GM12878 (cell line): Measurements from ENCODE around the gene SLC34A3. TPM values are rescaled to one million over a fixed set of nuclear protein-coding genes. Genes with fewer than 3 reads are reported as not detected.

Experiments
- CEBPB ChIP-seq, 2 experiments: fragments of 150-350 bp in 1 of 2; IDR thresholded peaks; 2 replicates each; pipeline ENCODE4 v1.6.1; 2012 to 2014; ENCODE audit warnings: low read depth in 2 of 2, low read length in 2 of 2, borderline replicate concordance in 1 of 2, inconsistent platforms in 1 of 2
- CHD4 ChIP-seq: fragments of 200-600 bp; sonication (generic); IDR thresholded peaks from 2 replicates; pipeline ENCODE4 v1.6.1; 2016; ENCODE audit warnings: mild to moderate bottlenecking
- CREM ChIP-seq: IDR thresholded peaks from 2 replicates; pipeline ENCODE4 v1.6.1; 2014; ENCODE audit warnings: antibody characterized with exemption, low read depth
- E2F4 ChIP-seq: IDR thresholded peaks from 2 replicates; pipeline ENCODE4 v1.6.1; 2012; ENCODE audit warnings: low read depth, low read length, improper control_type of control experiment
- E4F1 ChIP-seq: fragments of 450-650 bp; IDR thresholded peaks from 2 replicates; pipeline ENCODE4 v1.6.1; 2018; ENCODE audit warnings: borderline replicate concordance, mild to moderate bottlenecking; ENCODE audit not compliant: partially characterized antibody
- ESRRA ChIP-seq: IDR thresholded peaks from 2 replicates; pipeline ENCODE4 v1.6.1; 2012; ENCODE audit warnings: mild to moderate bottlenecking, low read length, improper control_type of control experiment
- MLLT1 ChIP-seq: fragments of 450-650 bp; IDR thresholded peaks from 2 replicates; pipeline ENCODE4 v1.6.1; 2016; ENCODE audit warnings: mild to moderate bottlenecking
- MTA2 ChIP-seq: fragments of 450-650 bp; IDR thresholded peaks from 2 replicates; pipeline ENCODE4 v1.6.1; 2016; ENCODE audit warnings: low read depth, mild to moderate bottlenecking, moderate library complexity
- MYB ChIP-seq: fragments of 150-350 bp; IDR thresholded peaks from 2 replicates; pipeline ENCODE4 v1.6.1; 2014; ENCODE audit warnings: mild to moderate bottlenecking, low read depth, low read length, borderline replicate concordance
- NFXL1 ChIP-seq: fragments of 450-650 bp; IDR thresholded peaks from 2 replicates; pipeline ENCODE4 v1.6.1; 2017; ENCODE audit warnings: antibody characterized with exemption, mild to moderate bottlenecking, borderline replicate concordance
- PAX5 ChIP-seq: IDR thresholded peaks from 2 replicates; pipeline ENCODE4 v1.6.1; 2011; ENCODE audit warnings: low read depth, low read length, borderline replicate concordance
- POLR2A ChIP-seq: IDR thresholded peaks from 2 replicates; pipeline ENCODE4 v1.6.1; 2011; ENCODE audit warnings: low read depth, mild to moderate bottlenecking, low read length
- RELA ChIP-seq: fragments of 450-650 bp; IDR thresholded peaks from 2 replicates; pipeline ENCODE4 v1.8.0; 2014; ENCODE audit warnings: borderline replicate concordance; ENCODE audit not compliant: partially characterized antibody
- SPI1 ChIP-seq: IDR thresholded peaks from 2 replicates; pipeline ENCODE4 v1.6.1; 2011; ENCODE audit warnings: low read depth, mild to moderate bottlenecking, low read length, moderate library complexity, borderline replicate concordance; ENCODE audit not compliant: insufficient read depth
- YBX1 ChIP-seq: fragments of 450-650 bp; IDR thresholded peaks from 2 replicates; pipeline ENCODE4 v1.6.1; 2016; ENCODE audit warnings: antibody characterized with exemption
- ZSCAN29 ChIP-seq: fragments of 450-650 bp; IDR thresholded peaks from 2 replicates; pipeline ENCODE4 v1.6.1; 2017; ENCODE audit warnings: mild to moderate bottlenecking, moderate library complexity
- ZZZ3 ChIP-seq: IDR thresholded peaks from 2 replicates; pipeline ENCODE4 v1.6.1; 2011; ENCODE audit warnings: low read depth; ENCODE audit not compliant: control insufficient read depth, insufficient read length
- polyA plus RNA-seq, 11 experiments: library from polyadenylated mRNA; depleted of rRNA in 4 of 11; unstranded in 6 of 11; stranded (reverse) in 5 of 11; fragments of >200 nt; fragmentation: Nextera tagmentation in 4 of 11; fragmentation: Illumina TruSeq in 1 of 11; extraction: Ambion mirVana in 4 of 11; extraction: Trizol in 1 of 11; gene quantifications; 1 replicate in 1 of 11; 2 replicates in 10 of 11; pipeline versions ENCODE4 v1.2.1 to v1.2.3, GENCODE V29; 2011 to 2016; ENCODE audit warnings: inconsistent platforms in 2 of 11, missing spikeins in 2 of 11, low read depth in 1 of 11
- total RNA-seq, 4 experiments: library from RNA; depleted of rRNA in 3 of 4; stranded (reverse); fragments of >200 nt in 3 of 4; fragmentation: Illumina TruSeq in 1 of 4; extraction: Trizol in 1 of 4; gene quantifications; 2 replicates each; pipeline versions ENCODE4 v1.2.1 to v1.2.3, GENCODE V29; 2013 to 2021

Gene SLC34A3
- total and polyA plus RNA-seq, 10 of the 15 experiments (the other 5 are each of a cell fraction or from before 2014, with no cell fraction given): not detected

GRCh38 chr9:137200311-137201204 lies 30.1 kb upstream of the SLC34A3 start, which contains the start of gene TPRN (continued):
- TF ChIP-seq NFXL1: 0 out of 2 replicates have a peak, but pooled peaks have one; percentile 54
- TF ChIP-seq PAX5: peak; percentile 92
- peak; percentile 14; the same call in 1 of the 2 replicates for TF ChIP-seq E2F4
- TF ChIP-seq CEBPB (IDR thresholded peaks at IDR 0.05; ENCODE audit: borderline replicate concordance in 1 of 2, low read depth in 2 of 2, low read length in 2 of 2): no peak
- 0 out of 2 replicates have a peak, but pooled peaks have one; percentile 40 for TF ChIP-seq ZSCAN29
- TF ChIP-seq ESRRA: peak; percentile 94
- peak; percentile 40; the same call in 1 of the 2 replicates for TF ChIP-seq CREM
- no peak for TF ChIP-seq CHD4
- TF ChIP-seq RELA: peak; percentile 20
- no peak for TF ChIP-seq ZZZ3
- TF ChIP-seq MTA2: no peak
- TF ChIP-seq MLLT1: no peak
- TF ChIP-seq E4F1: peak; percentile 82
- peak; percentile 95 for TF ChIP-seq POLR2A
- peak; percentile 60; the same call in 1 of the 2 replicates for TF ChIP-seq SPI1
- TF ChIP-seq YBX1: no peak
- TF ChIP-seq MYB: no peak
- TF ChIP-seq, all 136 proteins: peak for 51
